Body of pancreas (tissue), 4 donors: ENCODE data around the gene PPFIA4. TPM values are rescaled to one million over a fixed set of nuclear protein-coding genes. Genes with fewer than 3 reads are reported as not detected.

Source experiments
- ATAC-seq: fragments of 150-250 bp; one replicate; pipeline ENCODE4 v1.9.1; 2016
- DNase-seq, 4 donors: peaks; one replicate each; pipeline ENCODE4 v3.0.0-alpha.2; 2019
- H3K27ac ChIP-seq, 4 donors: fragments of 200-600 bp; sonication (generic); 1 replicate in 3 of 4; 2 replicates in 1 of 4; pipeline versions ENCODE4 v1.5.1 to v1.6.1; 2016 to 2019; ENCODE audit warnings: mild to moderate bottlenecking in 1 of 4, mixed read lengths in 1 of 4, moderate library complexity in 1 of 4
- H3K27me3 ChIP-seq, 2 donors: fragments of 200-600 bp; sonication (generic); one replicate each; pipeline ENCODE4 v1.6.0; 2016; ENCODE audit warnings: mild to moderate bottlenecking in 1 of 2
- H3K36me3 ChIP-seq, 2 donors: fragments of 200-600 bp; sonication (generic); replicated peaks in 1 of 2; 2 replicates each; pipeline ENCODE4 v1.5.1; 2016; ENCODE audit warnings: low read depth in 2 of 2; ENCODE audit not compliant: insufficient read depth in 1 of 2
- H3K4me1 ChIP-seq: fragments of 200-600 bp; sonication (generic); one replicate; pipeline ENCODE4 v1.6.0; 2016
- H3K4me3 ChIP-seq, 2 donors: fragments of 200-600 bp; sonication (generic); 1 replicate in 1 of 2; 2 replicates in 1 of 2; pipeline ENCODE4 v1.5.1; 2016 to 2019
- H3K9me3 ChIP-seq, 3 donors: fragments of 200-600 bp; sonication (generic); 1 replicate in 2 of 3; 2 replicates in 1 of 3; pipeline ENCODE4 v1.5.1; 2016
- CTCF ChIP-seq, 7 experiments: fragments of 450-650 bp in 4 of 7; fragments of 200-600 bp in 3 of 7; sonication (generic) in 3 of 7; IDR thresholded peaks; one replicate each; pipeline ENCODE4 v1.5.1; 2016 to 2019; ENCODE audit warnings: antibody characterized with exemption in 7 of 7
- POLR2A ChIP-seq, 3 donors: fragments of 450-650 bp; IDR thresholded peaks; one replicate each; pipeline ENCODE4 v1.6.1; 2016; ENCODE audit warnings: antibody characterized with exemption in 3 of 3, mild to moderate bottlenecking in 2 of 3
- WGBS, 2 donors: methylation state at CpG; one replicate each; pipeline ENCODE4 v1.1.5; 2017; 5-methylcytosine and 5-hydroxymethylcytosine counted together
- intact Hi-C: fragments of 100-400 bp; cut with DNase I; formaldehyde crosslinking; loops from one replicate; pipeline ENCODE4 v1.15.1; 2023
- total RNA-seq, 2 donors: library from RNA; depleted of rRNA; stranded (reverse); fragments of >200 nt; gene quantifications; one replicate each; pipeline ENCODE4 v1.1.0, GENCODE V29; 2016

Gene PPFIA4
- total RNA-seq, 2 donors from 2014 or later = not detected

DNA sequence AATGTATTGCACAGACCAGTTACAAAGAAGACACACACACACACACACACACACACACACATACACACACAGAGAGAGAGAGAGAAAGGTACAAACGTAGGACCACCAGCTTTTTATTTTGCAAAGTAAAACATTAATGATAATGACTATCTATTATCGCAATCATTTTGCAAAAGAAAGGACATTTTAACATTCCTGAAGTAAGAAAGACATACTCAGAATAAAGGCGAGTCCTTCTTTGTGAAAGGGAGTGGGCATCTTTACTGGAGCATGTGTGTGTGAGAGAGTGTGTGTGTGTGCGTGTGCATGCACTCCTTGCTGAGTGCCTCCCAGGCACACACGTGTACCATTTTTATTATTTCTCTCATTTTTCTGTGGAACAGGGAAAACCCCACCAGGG lies 28.4 kb downstream of the PPFIA4 start:
- Histone ChIP-seq H3K27ac (no peak overlapping the region), H3K4me1 (no peaks in the 10 kb centered on the region), H3K36me3 (no peaks in the 10 kb centered on the region), H3K4me3 (no peak overlapping the region), H3K9me3 (no peaks in the 10 kb centered on the region), H3K27me3 (peaks cover 0 to 3% of the 10 kb centered on the region in 2 donors)
- ATAC-seq = no peak
- TF ChIP-seq CTCF (IDR thresholded peaks at IDR 0.05) (no peak), POLR2A (IDR thresholded peaks at IDR 0.05) (no peak)
- no peak for DNase-seq
- 60 to 81% methylated on average over 5 of the region's 5 CpGs for whole genome bisulfite sequencing, 2 donors
- intact Hi-C loops = no loop called here

GRCh38 chr1:203055161-203055799 lies 29.0 kb downstream of the PPFIA4 start:
- WGBS, 2 donors = 82% methylated on average over 13 to 24 of the region's 24 CpGs
- intact Hi-C loops = no loop called here
- TF ChIP-seq CTCF (IDR thresholded peaks at IDR 0.05) (no peak), POLR2A (IDR thresholded peaks at IDR 0.05) (no peak)

GRCh38 chr1:203056012-203056411 lies 29.7 kb downstream of the PPFIA4 start:
- no peak for TF ChIP-seq CTCF (IDR thresholded peaks at IDR 0.05)
- H3K36me3 ChIP-seq = no peaks in the 10 kb centered on the region
- ATAC-seq (no peak), DNase-seq (no peak)
- WGBS, 2 donors = 85 to 90% methylated on average over 7 of the region's 7 CpGs
- H3K9me3 ChIP-seq = no peaks in the 10 kb centered on the region
- H3K27me3 ChIP-seq = peaks cover 0 to 3% of the 10 kb centered on the region in 2 donors
- H3K4me3 ChIP-seq = no peak overlapping the region
- no peaks in the 10 kb centered on the region for H3K4me1 ChIP-seq
- H3K27ac ChIP-seq = no peak overlapping the region
- intact Hi-C loops = no loop called here

More at GRCh38 chr1:203055161-203055799, 29.0 kb downstream of the PPFIA4 start:
- H3K27ac ChIP-seq = no peak overlapping the region
- no peak for DNase-seq
- no peaks in the 10 kb centered on the region for H3K36me3 ChIP-seq
- peaks cover 0 to 3% of the 10 kb centered on the region in 2 donors for H3K27me3 ChIP-seq
- H3K4me3 ChIP-seq = no peak overlapping the region
- no peak for ATAC-seq
- no peaks in the 10 kb centered on the region for H3K4me1 ChIP-seq
- no peaks in the 10 kb centered on the region for H3K9me3 ChIP-seq

GRCh38 chr1:203056516-203056915 lies 30.2 kb downstream of the PPFIA4 start:
- intact Hi-C loops = no loop called here
- no peak for DNase-seq

More at GRCh38 chr1:203056516-203056915, 30.2 kb downstream of the PPFIA4 start:
- ATAC-seq = no peak
- 72 to 83% methylated on average over 5 to 6 of the region's 6 CpGs for WGBS, 2 donors
- no peak overlapping the region for H3K4me3 ChIP-seq
- TF ChIP-seq POLR2A (IDR thresholded peaks at IDR 0.05) (no peak), CTCF (IDR thresholded peaks at IDR 0.05) (no peak)
- H3K27me3 ChIP-seq = peaks cover 0 to 3% of the 10 kb centered on the region in 2 donors
- no peaks in the 10 kb centered on the region for H3K4me1 ChIP-seq
- H3K9me3 ChIP-seq = no peaks in the 10 kb centered on the region
- H3K27ac ChIP-seq = no peak overlapping the region
- no peaks in the 10 kb centered on the region for H3K36me3 ChIP-seq
